EL (cell line): ENCODE measurements around the gene MMP19.
"Not testable (repeated sequence)": the region's sequence is repeated elsewhere in the genome, so short reads cannot be mapped to it uniquely, and the experiment has no call there.

Source experiments
- DNase-seq: peaks from one replicate; pipeline ENCODE4 v3.0.0-alpha.2; 2016

MMP19 gene

GRCh38 chr12:55843431-55843830, 695 bp upstream of the MMP19 start:
- no peak for DNase-seq

- no peak for DNase-seq
Measured at GRCh38 chr12:55840581-55841351, 2.0 kb downstream of the MMP19 start.

- DNase-seq: no peak
Measured at GRCh38 chr12:55839345-55840140, 3.2 kb downstream of the MMP19 start.

- DNase-seq: no peak
Measured at GRCh38 chr12:55838361-55838760, 4.4 kb downstream of the MMP19 start.

GRCh38 chr12:55834400-55834799, 8.3 kb downstream of the MMP19 start:
- not testable (repeated sequence) for DNase-seq

- DNase-seq: no peak
Measured at GRCh38 chr12:55833056-55833455, 9.7 kb downstream of the MMP19 start.

- DNase-seq: no peak
Measured at GRCh38 chr12:55831447-55831815, 11.3 kb downstream of the MMP19 start.

GRCh38 chr12:55830601-55831446, 11.9 kb downstream of the MMP19 start:
- DNase-seq: peak; percentile 62

GRCh38 chr12:55829967-55830600, 12.7 kb downstream of the MMP19 start:
- no peak for DNase-seq

GRCh38 chr12:55828357-55828756, 14.4 kb downstream of the MMP19 start:
- no peak for DNase-seq

- no peak for DNase-seq
Measured at GRCh38 chr12:55827806-55828205, 14.9 kb downstream of the MMP19 start.

- no peak for DNase-seq
Measured at GRCh38 chr12:55824726-55825125, 18.0 kb downstream of the MMP19 start.

- DNase-seq: no peak
Measured at GRCh38 chr12:55823419-55823818, 19.3 kb downstream of the MMP19 start.

- no peak for DNase-seq
Measured at GRCh38 chr12:55822228-55822627, 20.5 kb downstream of the MMP19 start.

GRCh38 chr12:55820679-55821078, 22.1 kb downstream of the MMP19 start:
- DNase-seq: peak; percentile 23

- peak; percentile 28 for DNase-seq
Measured at GRCh38 chr12:55818886-55819285, 23.9 kb downstream of the MMP19 start.

GRCh38 chr12:55818140-55818728, 24.5 kb downstream of the MMP19 start:
- peak; percentile 32 for DNase-seq

- peak; percentile 100 for DNase-seq
Measured at GRCh38 chr12:55817345-55818139, 25.2 kb downstream of the MMP19 start, which contains the start of the genes ORMDL2 and SARNP. TSS of gene ORMDL2 (plus strand) at chr12:55818041. CDS start at chr12:55819000, 959 bp downstream. TSS of gene SARNP (minus strand) at chr12:55817724. CDS start at chr12:55817701, 23 bp downstream.

GRCh38 chr12:55816881-55817344, 25.8 kb downstream of the MMP19 start:
- peak; percentile 35 for DNase-seq

GRCh38 chr12:55815473-55815872, 27.3 kb downstream of the MMP19 start:
- DNase-seq: no peak

GRCh38 chr12:55814257-55814656, 28.5 kb downstream of the MMP19 start:
- DNase-seq: no peak
